PC-3 (cell line): ENCODE data around the gene MBOAT1.

ENCODE experiments used
- CTCF ChIP-seq: fragments of 300-600 bp; sonication (generic); conservative IDR thresholded peaks from 2 replicates; pipeline ENCODE4 v1.5.1; 2017; ENCODE audit warnings: antibody characterized with exemption, low read depth, mild to moderate bottlenecking, low read length
- EZH2 ChIP-seq: fragments of 300-600 bp; sonication (generic); IDR thresholded peaks from one replicate; pipeline ENCODE4 v1.6.1; 2017; ENCODE audit warnings: antibody characterized with exemption, mild to moderate bottlenecking, low read length; ENCODE audit not compliant: unreplicated experiment

- TF ChIP-seq EZH2 (no peak), CTCF (no peak)
Measured at GRCh38 chr6:20061952-20062351, 150.3 kb downstream of the MBOAT1 start.
